Measurements from ENCODE around the gene CCL13. TPM values are rescaled to one million over a fixed set of nuclear protein-coding genes. Genes with fewer than 3 reads are reported as not detected.

The CCL13 gene
- total and polyA plus RNA-seq, 10 of the 15 experiments (the other 5 are each of a cell fraction or from before 2014, with no cell fraction given), result not detected

DNA sequence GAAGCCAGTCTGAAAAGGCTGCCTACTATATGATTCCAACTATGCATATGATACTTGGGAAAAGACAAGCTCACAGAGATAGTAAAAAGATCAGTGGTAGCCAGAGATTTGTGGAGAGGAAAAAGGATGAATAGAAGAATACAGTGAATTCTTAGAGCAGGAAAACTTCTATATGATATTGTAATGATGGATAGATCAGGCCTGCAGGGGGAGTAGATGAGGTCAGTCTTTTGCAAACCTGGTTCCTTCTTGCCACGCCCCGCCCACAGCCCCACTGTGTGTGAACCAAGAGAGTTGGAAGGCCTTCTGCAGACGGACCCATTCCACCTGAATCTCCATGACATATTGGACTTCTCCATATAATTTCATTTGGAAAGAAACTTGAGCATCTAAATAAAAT, 37.8 kb upstream of the CCL13 start:
- ChIA-PET POLR2A (no interaction called here), CTCF (interaction anchor here (0.8 to 1.7 kb wide), 2 partner anchors 16 to 43 kb away, joined by 3 to 6 read pairs; no protein-coding TSS in a partner anchor), RAD21 (ENCODE audit: unreplicated experiment) (interaction anchor here (1.2 kb wide), 1 partner anchor 44 kb away, joined by 3 read pairs; no protein-coding TSS in a partner anchor), SMC1A (ENCODE audit: uncharacterized antibody, unreplicated experiment) (no interaction called here)
- BruUV-seq (replicated peaks), result no TSS peak
- Histone ChIP-seq H3K9ac (ENCODE audit: control insufficient read depth, insufficient read depth, low read length) (no peak overlapping the region), H3K27me3 (replicated peaks in 1 of 2; ENCODE audit: control insufficient read depth in 2 of 2, insufficient read depth in 2 of 2, low read length in 1 of 2) (no peaks in the 10 kb centered on the region; a peak in 1 of 4 replicates), H3K4me2 (ENCODE audit: control insufficient read depth, insufficient read depth) (no peak overlapping the region), H3K36me3 (ENCODE audit: control insufficient read depth in 2 of 2, insufficient read depth in 2 of 2, low read length in 1 of 2) (no peaks in the 10 kb centered on the region), H3K9me3 (replicated peaks; ENCODE audit: control insufficient read depth, insufficient read depth, low read length) (no peaks in the 10 kb centered on the region; the same call in 2 of the 3 replicates), H3K4me1 (ENCODE audit: control insufficient read depth, insufficient read depth, low read length) (0 out of 2 replicates have a peak, but pooled peaks cover 3% of the 10 kb centered on the region), H2AFZ (ENCODE audit: control insufficient read depth, low read depth, low read length) (no peak overlapping the region), H3K79me2 (ENCODE audit: control insufficient read depth, insufficient read depth, low read length) (no peaks in the 10 kb centered on the region), H4K20me1 (ENCODE audit: control insufficient read depth, insufficient read depth) (no peaks in the 10 kb centered on the region), H3K4me3 (no peak overlapping the region), H3K27ac (ENCODE audit: control insufficient read depth, insufficient read depth) (no peak overlapping the region)
- in situ Hi-C loops (cut with MboI), result no loop called here
- 4% methylated on average over 3 of the region's 3 CpGs for WGBS (ENCODE audit: insufficient coverage, insufficient replicate concordance, low lambda C conversion rate, missing lambda C conversion rate)
- DNase-seq (ENCODE audit: low read depth, low spot score) (no peak), ATAC-seq (peak; percentile 68), FAIRE-seq (no peak)
- intact Hi-C loops (cut with micrococcal nuclease; ENCODE audit: unreplicated experiment), result loop anchor here (1.0 kb wide), 1 partner anchor 43 kb away; no protein-coding TSS in a partner anchor
- TF ChIP-seq, protein P1, sequence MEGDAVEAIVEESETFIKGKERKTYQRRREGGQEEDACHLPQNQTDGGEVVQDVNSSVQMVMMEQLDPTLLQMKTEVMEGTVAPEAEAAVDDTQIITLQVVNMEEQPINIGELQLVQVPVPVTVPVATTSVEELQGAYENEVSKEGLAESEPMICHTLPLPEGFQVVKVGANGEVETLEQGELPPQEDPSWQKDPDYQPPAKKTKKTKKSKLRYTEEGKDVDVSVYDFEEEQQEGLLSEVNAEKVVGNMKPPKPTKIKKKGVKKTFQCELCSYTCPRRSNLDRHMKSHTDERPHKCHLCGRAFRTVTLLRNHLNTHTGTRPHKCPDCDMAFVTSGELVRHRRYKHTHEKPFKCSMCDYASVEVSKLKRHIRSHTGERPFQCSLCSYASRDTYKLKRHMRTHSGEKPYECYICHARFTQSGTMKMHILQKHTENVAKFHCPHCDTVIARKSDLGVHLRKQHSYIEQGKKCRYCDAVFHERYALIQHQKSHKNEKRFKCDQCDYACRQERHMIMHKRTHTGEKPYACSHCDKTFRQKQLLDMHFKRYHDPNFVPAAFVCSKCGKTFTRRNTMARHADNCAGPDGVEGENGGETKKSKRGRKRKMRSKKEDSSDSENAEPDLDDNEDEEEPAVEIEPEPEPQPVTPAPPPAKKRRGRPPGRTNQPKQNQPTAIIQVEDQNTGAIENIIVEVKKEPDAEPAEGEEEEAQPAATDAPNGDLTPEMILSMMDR (IDR thresholded peaks at IDR 0.05 in 2 of 3, conservative IDR thresholded peaks at IDR 0.05 in 1 of 3; ENCODE audit: control insufficient read depth in 2 of 3, extremely low read depth in 1 of 3, insufficient read depth in 1 of 3, low read depth in 3 of 3, low read length in 3 of 3), result peak in 2 of 3 experiments; percentile 16 to 17; a peak in 2 of 6 replicates
- no peak for TF ChIP-seq ZNF384 (IDR thresholded peaks at IDR 0.05; ENCODE audit: borderline replicate concordance, low read depth, low read length)

DNA sequence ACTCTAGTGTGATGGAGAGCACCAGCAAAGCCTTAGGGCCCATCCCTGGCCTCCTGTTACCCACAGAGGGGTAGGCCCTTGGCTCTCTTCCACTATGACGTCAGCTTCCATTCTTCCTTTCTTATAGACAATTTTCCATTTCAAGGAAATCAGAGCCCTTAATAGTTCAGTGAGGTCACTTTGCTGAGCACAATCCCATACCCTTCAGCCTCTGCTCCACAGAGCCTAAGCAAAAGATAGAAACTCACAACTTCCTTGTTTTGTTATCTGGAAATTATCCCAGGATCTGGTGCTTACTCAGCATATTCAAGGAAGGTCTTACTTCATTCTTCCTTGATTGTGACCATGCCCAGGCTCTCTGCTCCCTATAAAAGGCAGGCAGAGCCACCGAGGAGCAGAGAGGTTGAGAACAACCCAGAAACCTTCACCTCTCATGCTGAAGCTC, 37.2 kb upstream of the CCL13 start, which contains the start of gene CCL8:
CCL8 (plus strand) TSS at position 397 of the 445 bp plus-strand sequence. CDS start 67 bp downstream, outside the sequence.
- 19% methylated on average over 2 of the region's 2 CpGs for WGBS (ENCODE audit: insufficient coverage, insufficient replicate concordance, low lambda C conversion rate, missing lambda C conversion rate)
- no peaks in the 10 kb centered on the region for H3K36me3 ChIP-seq (ENCODE audit: control insufficient read depth in 2 of 2, insufficient read depth in 2 of 2, low read length in 1 of 2)
- no peak within 1 kb of the TSS for H2AFZ ChIP-seq (ENCODE audit: control insufficient read depth, low read depth, low read length)
- no peaks in the 10 kb centered on the region; a peak in 1 of 4 replicates for H3K27me3 ChIP-seq (replicated peaks in 1 of 2; ENCODE audit: control insufficient read depth in 2 of 2, insufficient read depth in 2 of 2, low read length in 1 of 2)
- in situ Hi-C loops (cut with MboI) (no loop called here), intact Hi-C loops (cut with micrococcal nuclease; ENCODE audit: unreplicated experiment) (no loop called here)
- DNase-seq (ENCODE audit: low read depth, low spot score) (no peak), FAIRE-seq (no peak), ATAC-seq (no peak)
- ChIA-PET SMC1A (ENCODE audit: uncharacterized antibody, unreplicated experiment) (no interaction called here), RAD21 (ENCODE audit: unreplicated experiment) (no interaction called here), CTCF (interaction anchor here (0.8 to 1.7 kb wide), 2 partner anchors 10 to 43 kb away, joined by 3 to 6 read pairs; no protein-coding TSS in a partner anchor), POLR2A (no interaction called here)
- no peak within 1 kb of the TSS for H3K4me2 ChIP-seq (ENCODE audit: control insufficient read depth, insufficient read depth)
- 0 out of 2 replicates have a peak, but pooled peaks cover 3% of the 10 kb centered on the region for H3K4me1 ChIP-seq (ENCODE audit: control insufficient read depth, insufficient read depth, low read length)
- BruUV-seq (replicated peaks), result no TSS peak
- no peak within 1 kb of the TSS for H3K4me3 ChIP-seq
- H3K9ac ChIP-seq (ENCODE audit: control insufficient read depth, insufficient read depth, low read length), result no peak within 1 kb of the TSS
- H3K79me2 ChIP-seq (ENCODE audit: control insufficient read depth, insufficient read depth, low read length), result no peaks in the 10 kb centered on the region
- no peaks in the 10 kb centered on the region; the same call in 2 of the 3 replicates for H3K9me3 ChIP-seq (replicated peaks; ENCODE audit: control insufficient read depth, insufficient read depth, low read length)
- H3K27ac ChIP-seq (ENCODE audit: control insufficient read depth, insufficient read depth), result no peak within 1 kb of the TSS
- no peaks in the 10 kb centered on the region for H4K20me1 ChIP-seq (ENCODE audit: control insufficient read depth, insufficient read depth)
- TF ChIP-seq, protein P2, sequence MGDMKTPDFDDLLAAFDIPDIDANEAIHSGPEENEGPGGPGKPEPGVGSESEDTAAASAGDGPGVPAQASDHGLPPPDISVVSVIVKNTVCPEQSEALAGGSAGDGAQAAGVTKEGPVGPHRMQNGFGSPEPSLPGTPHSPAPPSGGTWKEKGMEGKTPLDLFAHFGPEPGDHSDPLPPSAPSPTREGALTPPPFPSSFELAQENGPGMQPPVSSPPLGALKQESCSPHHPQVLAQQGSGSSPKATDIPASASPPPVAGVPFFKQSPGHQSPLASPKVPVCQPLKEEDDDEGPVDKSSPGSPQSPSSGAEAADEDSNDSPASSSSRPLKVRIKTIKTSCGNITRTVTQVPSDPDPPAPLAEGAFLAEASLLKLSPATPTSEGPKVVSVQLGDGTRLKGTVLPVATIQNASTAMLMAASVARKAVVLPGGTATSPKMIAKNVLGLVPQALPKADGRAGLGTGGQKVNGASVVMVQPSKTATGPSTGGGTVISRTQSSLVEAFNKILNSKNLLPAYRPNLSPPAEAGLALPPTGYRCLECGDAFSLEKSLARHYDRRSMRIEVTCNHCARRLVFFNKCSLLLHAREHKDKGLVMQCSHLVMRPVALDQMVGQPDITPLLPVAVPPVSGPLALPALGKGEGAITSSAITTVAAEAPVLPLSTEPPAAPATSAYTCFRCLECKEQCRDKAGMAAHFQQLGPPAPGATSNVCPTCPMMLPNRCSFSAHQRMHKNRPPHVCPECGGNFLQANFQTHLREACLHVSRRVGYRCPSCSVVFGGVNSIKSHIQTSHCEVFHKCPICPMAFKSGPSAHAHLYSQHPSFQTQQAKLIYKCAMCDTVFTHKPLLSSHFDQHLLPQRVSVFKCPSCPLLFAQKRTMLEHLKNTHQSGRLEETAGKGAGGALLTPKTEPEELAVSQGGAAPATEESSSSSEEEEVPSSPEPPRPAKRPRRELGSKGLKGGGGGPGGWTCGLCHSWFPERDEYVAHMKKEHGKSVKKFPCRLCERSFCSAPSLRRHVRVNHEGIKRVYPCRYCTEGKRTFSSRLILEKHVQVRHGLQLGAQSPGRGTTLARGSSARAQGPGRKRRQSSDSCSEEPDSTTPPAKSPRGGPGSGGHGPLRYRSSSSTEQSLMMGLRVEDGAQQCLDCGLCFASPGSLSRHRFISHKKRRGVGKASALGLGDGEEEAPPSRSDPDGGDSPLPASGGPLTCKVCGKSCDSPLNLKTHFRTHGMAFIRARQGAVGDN (IDR thresholded peaks at IDR 0.05), result no peak
- TF ChIP-seq NBN (IDR thresholded peaks at IDR 0.05) (no peak), RCOR1 (conservative IDR thresholded peaks at IDR 0.05; ENCODE audit: low read depth, low read length) (no peak), SPI1 (IDR thresholded peaks at IDR 0.05; ENCODE audit: borderline replicate concordance, insufficient read depth, low read depth, low read length) (no peak), CREB1 (IDR thresholded peaks at IDR 0.05; ENCODE audit: low read depth) (no peak), POU2F2 (IDR thresholded peaks at IDR 0.05; ENCODE audit: borderline replicate concordance, low read depth, low read length) (no peak), SREBF1 (IDR thresholded peaks at IDR 0.05; ENCODE audit: low read length) (no peak), IKZF2 (IDR thresholded peaks at IDR 0.05) (no peak), BCL11A (IDR thresholded peaks at IDR 0.05; ENCODE audit: low read depth, low read length) (no peak), RUNX3 (IDR thresholded peaks at IDR 0.05; ENCODE audit: low read length) (no peak)

Measured in GM12878 (cell line).